Measurements from ENCODE around the gene ATP8B1.
A peak's percentile ranks its signal among the peaks of the same experiment; 100 is the strongest.
"Not testable (repeated sequence)": the region's sequence is repeated elsewhere in the genome, so short reads cannot be mapped to it uniquely, and the experiment has no call there.

Gene ATP8B1

DNA sequence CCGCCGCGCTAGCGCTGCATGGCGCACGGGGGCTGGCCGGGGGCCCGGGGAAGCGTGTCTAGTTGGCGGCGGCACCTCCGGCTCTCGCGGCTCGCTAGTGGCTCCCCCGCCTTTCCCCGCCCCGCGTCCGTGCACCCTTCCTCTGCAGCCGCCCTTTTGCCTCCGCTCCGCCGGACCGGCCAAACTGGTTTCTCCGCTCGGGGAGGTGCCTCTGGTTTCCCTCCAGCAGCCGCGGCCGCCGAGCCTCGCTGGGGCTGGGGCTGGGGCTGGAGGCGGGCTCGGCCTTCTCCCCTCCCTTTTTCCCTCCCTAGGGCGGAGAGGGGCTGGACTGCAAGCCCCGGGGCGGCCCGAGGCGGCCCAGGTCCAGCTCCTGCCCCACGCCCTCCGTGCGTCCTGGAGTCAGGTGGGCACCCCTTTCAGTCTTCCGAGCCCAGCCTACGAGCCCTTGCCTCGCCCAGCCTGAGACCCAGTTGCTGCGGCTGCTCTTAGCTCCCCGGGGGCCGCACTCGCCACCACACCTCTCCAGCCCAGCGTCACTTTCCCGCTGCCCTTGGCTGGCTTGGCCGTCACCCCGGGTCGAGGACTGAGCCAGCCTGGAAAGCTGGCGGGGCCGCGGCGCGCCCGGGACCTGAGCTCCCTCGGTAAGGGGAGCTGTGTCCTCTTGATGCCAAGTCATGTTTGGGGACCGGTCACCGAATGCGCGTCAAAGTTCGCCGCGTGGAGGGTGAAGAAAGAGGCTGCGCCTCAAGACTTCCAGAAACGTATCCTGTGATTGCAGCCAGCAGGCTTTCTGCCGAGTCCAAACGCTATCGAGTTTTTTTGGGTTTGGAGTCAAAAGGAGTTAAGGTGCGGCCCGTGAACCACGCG, at the start of gene ATP8B1:
ATP8B1 (minus strand) TSS at position 213 of the 867 bp plus-strand sequence. CDS start 71,508 bp downstream, outside the sequence.
- H3K4me3 ChIP-seq (ENCODE audit: low read depth, low read length) = no peak within 1 kb of the TSS
- peak; percentile 6 for DNase-seq (ENCODE audit: low read depth)
- TF ChIP-seq, protein P1, sequence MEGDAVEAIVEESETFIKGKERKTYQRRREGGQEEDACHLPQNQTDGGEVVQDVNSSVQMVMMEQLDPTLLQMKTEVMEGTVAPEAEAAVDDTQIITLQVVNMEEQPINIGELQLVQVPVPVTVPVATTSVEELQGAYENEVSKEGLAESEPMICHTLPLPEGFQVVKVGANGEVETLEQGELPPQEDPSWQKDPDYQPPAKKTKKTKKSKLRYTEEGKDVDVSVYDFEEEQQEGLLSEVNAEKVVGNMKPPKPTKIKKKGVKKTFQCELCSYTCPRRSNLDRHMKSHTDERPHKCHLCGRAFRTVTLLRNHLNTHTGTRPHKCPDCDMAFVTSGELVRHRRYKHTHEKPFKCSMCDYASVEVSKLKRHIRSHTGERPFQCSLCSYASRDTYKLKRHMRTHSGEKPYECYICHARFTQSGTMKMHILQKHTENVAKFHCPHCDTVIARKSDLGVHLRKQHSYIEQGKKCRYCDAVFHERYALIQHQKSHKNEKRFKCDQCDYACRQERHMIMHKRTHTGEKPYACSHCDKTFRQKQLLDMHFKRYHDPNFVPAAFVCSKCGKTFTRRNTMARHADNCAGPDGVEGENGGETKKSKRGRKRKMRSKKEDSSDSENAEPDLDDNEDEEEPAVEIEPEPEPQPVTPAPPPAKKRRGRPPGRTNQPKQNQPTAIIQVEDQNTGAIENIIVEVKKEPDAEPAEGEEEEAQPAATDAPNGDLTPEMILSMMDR (IDR thresholded peaks at IDR 0.05; ENCODE audit: insufficient read depth, low read depth, low read length, missing control alignments) = no peak

DNA sequence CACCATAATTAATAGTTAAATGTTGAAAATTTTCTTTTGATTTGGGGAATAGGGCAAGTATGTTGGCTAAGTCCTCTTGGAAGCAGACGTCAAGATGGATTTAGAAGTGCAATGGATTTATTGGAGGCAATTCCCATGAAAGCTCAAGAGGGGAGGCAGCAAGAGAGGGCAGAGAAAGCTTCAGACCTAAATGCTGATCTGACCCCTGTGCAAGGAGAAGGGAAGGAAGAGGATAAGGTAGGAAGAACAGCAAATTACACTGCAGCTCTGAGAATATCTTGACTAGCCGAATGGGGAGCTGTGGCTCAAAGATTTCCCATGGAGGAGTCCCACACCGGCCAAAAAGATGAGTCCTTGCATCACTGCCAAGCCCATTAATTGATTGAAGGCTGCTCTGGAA, 46.9 kb upstream of the ATP8B1 start:
- TF ChIP-seq, protein P1 (IDR thresholded peaks at IDR 0.05; ENCODE audit: insufficient read depth, low read depth, low read length, missing control alignments) = no peak
- no peak overlapping the region for H3K4me3 ChIP-seq (ENCODE audit: low read depth, low read length)
- no peak for DNase-seq (ENCODE audit: low read depth)

DNA sequence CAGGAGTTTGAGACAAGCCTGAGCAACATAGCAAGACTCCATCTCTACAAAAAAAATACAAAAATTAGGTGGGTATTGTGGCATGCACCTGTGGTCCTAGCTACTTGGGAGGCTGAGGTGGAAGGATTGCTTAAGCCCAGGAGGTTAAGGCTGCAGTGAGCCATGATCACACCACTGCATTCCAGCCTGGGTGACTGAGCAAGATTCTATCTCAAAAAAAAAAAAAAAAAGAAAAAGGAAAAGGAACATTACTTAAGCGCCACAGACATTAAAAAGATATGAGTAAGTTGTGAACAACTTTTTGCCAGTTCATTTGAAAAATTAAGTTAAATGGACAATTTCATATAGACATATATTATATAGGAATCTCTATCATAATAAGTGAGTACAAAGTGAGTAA, 45.3 kb upstream of the ATP8B1 start:
- DNase-seq (ENCODE audit: low read depth); H3K4me3 ChIP-seq (ENCODE audit: low read depth, low read length): not testable (repeated sequence)

DNA sequence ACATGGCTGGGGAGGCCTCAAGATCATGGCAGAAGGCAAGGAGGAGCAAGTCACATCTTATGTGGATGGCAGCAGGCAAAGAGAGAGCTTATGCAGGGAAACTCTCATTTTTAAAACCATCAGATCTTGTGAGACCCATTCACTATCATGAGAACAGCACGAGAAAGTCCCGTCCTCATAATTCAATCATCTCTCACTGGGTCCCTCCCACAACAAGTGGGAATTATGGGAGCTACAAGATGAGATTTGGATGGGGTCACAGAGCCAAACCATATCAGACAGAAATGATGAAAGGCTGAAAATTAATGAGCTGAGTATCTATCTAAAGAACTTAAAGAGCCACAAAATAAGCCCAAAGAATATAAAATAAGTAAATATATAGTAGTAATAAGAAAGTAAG, 44.3 kb upstream of the ATP8B1 start:
- not testable (repeated sequence) for H3K4me3 ChIP-seq (ENCODE audit: low read depth, low read length); DNase-seq (ENCODE audit: low read depth)

DNA sequence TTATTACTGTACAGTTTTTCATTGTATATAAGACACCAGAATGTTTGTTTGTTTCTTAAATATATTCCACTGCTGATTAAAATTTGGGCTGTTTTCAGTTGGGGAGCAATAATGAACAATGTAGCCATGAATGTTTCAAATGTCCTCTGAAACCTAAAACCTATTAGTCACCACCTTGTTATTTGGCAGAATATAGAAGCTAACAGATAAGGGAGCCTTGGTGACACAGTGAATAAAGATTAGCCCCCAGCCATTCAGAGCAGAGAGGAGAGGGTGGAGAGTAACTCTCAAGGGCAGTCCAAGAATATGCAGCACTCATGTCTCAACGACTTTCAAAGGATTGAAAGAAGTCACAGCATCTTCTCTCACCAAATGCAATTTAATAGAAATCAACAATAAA, 43.1 kb upstream of the ATP8B1 start:
- no peak overlapping the region for H3K4me3 ChIP-seq (ENCODE audit: low read depth, low read length)
- no peak for DNase-seq (ENCODE audit: low read depth)
- TF ChIP-seq, protein P1 (IDR thresholded peaks at IDR 0.05; ENCODE audit: insufficient read depth, low read depth, low read length, missing control alignments) = no peak

DNA sequence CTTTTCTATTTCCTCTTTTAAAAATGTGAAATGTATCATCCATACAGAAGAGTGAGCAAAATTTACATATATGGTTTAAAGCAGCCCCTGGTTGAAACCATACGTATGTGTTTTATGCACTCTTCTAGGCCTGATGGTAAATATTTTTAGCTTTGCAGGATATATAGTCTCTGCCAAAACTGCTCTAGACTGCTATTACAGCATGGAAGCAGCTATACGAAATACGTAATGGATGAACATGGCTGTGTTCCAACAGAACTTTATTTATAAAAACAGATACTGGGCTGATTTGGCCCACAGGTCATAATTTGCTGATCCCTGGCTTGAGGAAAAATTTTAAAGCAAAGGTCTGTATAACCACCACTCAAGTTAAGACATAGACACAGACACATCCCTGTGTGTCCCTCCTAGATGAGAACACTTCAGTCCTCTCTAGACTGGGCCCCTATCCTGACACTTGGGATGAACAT, 42.5 kb upstream of the ATP8B1 start:
- TF ChIP-seq, protein P1 (IDR thresholded peaks at IDR 0.05; ENCODE audit: insufficient read depth, low read depth, low read length, missing control alignments) = no peak
- DNase-seq (ENCODE audit: low read depth) = no peak
- H3K4me3 ChIP-seq (ENCODE audit: low read depth, low read length) = no peak overlapping the region

DNA sequence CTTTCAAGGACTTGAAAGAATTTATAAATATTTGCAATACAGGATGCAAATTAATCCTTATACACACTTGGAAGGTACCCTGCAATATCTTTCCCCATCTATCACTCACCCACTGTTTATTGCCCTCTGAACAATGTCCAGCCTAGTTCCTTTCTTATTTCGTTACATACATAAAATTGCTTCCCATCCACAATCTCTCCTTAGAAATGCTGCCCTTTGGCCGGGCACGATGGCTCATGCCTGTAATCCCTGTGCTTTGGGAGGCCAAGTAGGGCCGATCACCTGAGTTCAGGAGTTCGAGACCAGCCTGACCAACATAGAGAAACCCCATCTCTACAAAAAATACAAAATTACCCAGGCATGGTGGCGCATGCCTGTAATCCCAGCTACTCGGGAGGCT, 41.2 kb upstream of the ATP8B1 start:
- H3K4me3 ChIP-seq (ENCODE audit: low read depth, low read length) = no peak overlapping the region
- DNase-seq (ENCODE audit: low read depth) = no peak
- TF ChIP-seq, protein P1 (IDR thresholded peaks at IDR 0.05; ENCODE audit: insufficient read depth, low read depth, low read length, missing control alignments) = no peak

DNA sequence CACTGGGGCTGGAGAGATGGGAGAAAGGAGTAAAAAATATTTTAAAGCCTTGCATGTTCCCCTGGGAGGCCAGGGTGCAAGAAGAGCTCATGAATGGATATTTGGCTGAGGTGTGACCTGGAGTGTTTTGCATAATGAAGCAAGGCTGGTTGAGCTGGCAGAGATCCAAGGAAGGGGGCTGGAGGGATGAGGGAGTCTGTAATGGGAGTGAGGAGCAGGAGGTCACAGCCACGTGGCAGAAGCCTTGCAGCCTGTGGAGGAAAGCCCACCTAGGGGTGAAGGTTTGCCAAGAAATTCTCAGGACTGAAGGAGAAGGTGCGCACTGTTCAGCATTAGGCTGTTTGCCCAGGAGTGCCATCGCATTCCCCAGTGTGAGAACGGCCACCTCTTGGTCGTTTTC, 40.3 kb upstream of the ATP8B1 start:
- no peak overlapping the region for H3K4me3 ChIP-seq (ENCODE audit: low read depth, low read length)
- TF ChIP-seq, protein P1 (IDR thresholded peaks at IDR 0.05; ENCODE audit: insufficient read depth, low read depth, low read length, missing control alignments) = no peak
- no peak for DNase-seq (ENCODE audit: low read depth)
